ENCODE measurements around the gene MVB12B. TPM values are rescaled to one million over a fixed set of nuclear protein-coding genes. Genes with fewer than 3 reads are reported as not detected.

Gene MVB12B
- total RNA-seq, 2 experiments from 2014 or later, result 14.3 to 15.3 TPM

GRCh38 chr9:126528915-126529314 lies 202.3 kb downstream of the MVB12B start:
- DNase-seq (no peak), ATAC-seq (ENCODE audit: poor library complexity) (no peak)
- H3K4me1 ChIP-seq (ENCODE audit: insufficient read depth, low read length), result peaks cover 9% of the 10 kb centered on the region
- TF ChIP-seq, protein P1, sequence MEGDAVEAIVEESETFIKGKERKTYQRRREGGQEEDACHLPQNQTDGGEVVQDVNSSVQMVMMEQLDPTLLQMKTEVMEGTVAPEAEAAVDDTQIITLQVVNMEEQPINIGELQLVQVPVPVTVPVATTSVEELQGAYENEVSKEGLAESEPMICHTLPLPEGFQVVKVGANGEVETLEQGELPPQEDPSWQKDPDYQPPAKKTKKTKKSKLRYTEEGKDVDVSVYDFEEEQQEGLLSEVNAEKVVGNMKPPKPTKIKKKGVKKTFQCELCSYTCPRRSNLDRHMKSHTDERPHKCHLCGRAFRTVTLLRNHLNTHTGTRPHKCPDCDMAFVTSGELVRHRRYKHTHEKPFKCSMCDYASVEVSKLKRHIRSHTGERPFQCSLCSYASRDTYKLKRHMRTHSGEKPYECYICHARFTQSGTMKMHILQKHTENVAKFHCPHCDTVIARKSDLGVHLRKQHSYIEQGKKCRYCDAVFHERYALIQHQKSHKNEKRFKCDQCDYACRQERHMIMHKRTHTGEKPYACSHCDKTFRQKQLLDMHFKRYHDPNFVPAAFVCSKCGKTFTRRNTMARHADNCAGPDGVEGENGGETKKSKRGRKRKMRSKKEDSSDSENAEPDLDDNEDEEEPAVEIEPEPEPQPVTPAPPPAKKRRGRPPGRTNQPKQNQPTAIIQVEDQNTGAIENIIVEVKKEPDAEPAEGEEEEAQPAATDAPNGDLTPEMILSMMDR (IDR thresholded peaks at IDR 0.05), result no peak
- ChIA-PET POLR2A (no interaction called here), CTCF (no interaction called here)
- no peaks in the 10 kb centered on the region for H3K36me3 ChIP-seq (ENCODE audit: insufficient read depth, low read length)
- Mint-ChIP-seq H3K36me3 (ENCODE audit: low read depth) (no peaks in the 10 kb centered on the region), H3K27me3 (peaks cover 9% of the 10 kb centered on the region), H3K9me3 (no peaks in the 10 kb centered on the region), H3K4me3 (no peak overlapping the region), H3K27ac (no peak overlapping the region), H3K4me1 (ENCODE audit: low read depth) (peaks cover 4% of the 10 kb centered on the region)
- H3K27ac ChIP-seq (ENCODE audit: low read depth in 1 of 2, low read length in 2 of 2), result no peak overlapping the region
- no peak overlapping the region for H3K4me3 ChIP-seq (ENCODE audit: low read length)
- peaks cover 0 to 4% of the 10 kb centered on the region in 2 experiments for H3K27me3 ChIP-seq (ENCODE audit: control insufficient read depth in 1 of 2, insufficient read depth in 2 of 2, low read length in 2 of 2)
- no peaks in the 10 kb centered on the region for H3K9me3 ChIP-seq (ENCODE audit: control insufficient read depth in 1 of 2, insufficient read depth in 1 of 2, low read length in 2 of 2)
- intact Hi-C loops (cut with DNase I, micrococcal nuclease), result no loop called here

- H3K4me3 ChIP-seq (ENCODE audit: low read length), result no peak overlapping the region
- ATAC-seq (ENCODE audit: poor library complexity) (no peak), DNase-seq (no peak)
- H3K9me3 ChIP-seq (ENCODE audit: control insufficient read depth in 1 of 2, insufficient read depth in 1 of 2, low read length in 2 of 2), result no peaks in the 10 kb centered on the region
- no peaks in the 10 kb centered on the region for H3K4me1 Mint-ChIP-seq (ENCODE audit: low read depth)
- H3K27me3 Mint-ChIP-seq, result peaks cover 6% of the 10 kb centered on the region
- H3K4me3 Mint-ChIP-seq, result no peak overlapping the region
- H3K36me3 Mint-ChIP-seq (ENCODE audit: low read depth), result no peaks in the 10 kb centered on the region
- peaks cover 2% of the 10 kb centered on the region for H3K4me1 ChIP-seq (ENCODE audit: insufficient read depth, low read length)
- intact Hi-C loops (cut with DNase I, micrococcal nuclease), result no loop called here
- H3K27ac Mint-ChIP-seq, result no peak overlapping the region
- ChIA-PET POLR2A (no interaction called here), CTCF (interaction anchor here (0.6 kb wide), 1 partner anchor 901 kb away, joined by 3 read pairs; no protein-coding TSS in a partner anchor)
- H3K27ac ChIP-seq (ENCODE audit: low read depth in 1 of 2, low read length in 2 of 2), result no peak overlapping the region
- H3K9me3 Mint-ChIP-seq, result no peaks in the 10 kb centered on the region
- TF ChIP-seq, protein P1 (IDR thresholded peaks at IDR 0.05), result no peak
- H3K36me3 ChIP-seq (ENCODE audit: insufficient read depth, low read length), result no peaks in the 10 kb centered on the region
- no peaks in the 10 kb centered on the region for H3K27me3 ChIP-seq (ENCODE audit: control insufficient read depth in 1 of 2, insufficient read depth in 2 of 2, low read length in 2 of 2)
These were observed 204.5 kb downstream of the MVB12B start for GRCh38 chr9:126531035-126531571.

DNA sequence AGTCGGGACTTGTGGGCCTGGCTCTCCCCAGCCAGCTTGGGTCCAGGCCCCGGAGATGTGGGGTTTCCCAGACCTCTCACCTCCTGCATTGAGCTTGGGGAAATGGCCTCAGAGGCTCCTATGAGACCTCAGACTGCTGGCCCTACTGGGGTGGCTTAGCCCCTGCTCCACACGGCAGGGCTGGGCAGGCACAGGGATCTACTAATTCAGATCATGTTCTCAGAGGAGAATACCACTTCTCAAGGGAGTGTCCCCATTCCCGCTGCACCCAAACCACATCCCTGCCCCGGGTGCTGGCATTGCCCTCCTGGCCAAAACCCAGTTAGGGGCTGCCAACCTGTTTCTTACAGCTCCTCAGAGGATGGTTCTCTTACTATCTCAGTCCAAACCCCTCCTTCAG lies 205.0 kb downstream of the MVB12B start:
- Histone ChIP-seq H3K36me3 (ENCODE audit: insufficient read depth, low read length) (no peaks in the 10 kb centered on the region), H3K9me3 (ENCODE audit: control insufficient read depth in 1 of 2, insufficient read depth in 1 of 2, low read length in 2 of 2) (no peaks in the 10 kb centered on the region), H3K4me1 (ENCODE audit: insufficient read depth, low read length) (peaks cover 2% of the 10 kb centered on the region), H3K27ac (ENCODE audit: low read depth in 1 of 2, low read length in 2 of 2) (no peak overlapping the region), H3K27me3 (ENCODE audit: control insufficient read depth in 1 of 2, insufficient read depth in 2 of 2, low read length in 2 of 2) (no peaks in the 10 kb centered on the region), H3K4me3 (ENCODE audit: low read length) (no peak overlapping the region)
- Mint-ChIP-seq H3K27me3 (peaks cover 9% of the 10 kb centered on the region), H3K27ac (no peak overlapping the region), H3K4me1 (ENCODE audit: low read depth) (no peaks in the 10 kb centered on the region), H3K4me3 (no peak overlapping the region), H3K9me3 (no peaks in the 10 kb centered on the region), H3K36me3 (ENCODE audit: low read depth) (no peaks in the 10 kb centered on the region)
- ChIA-PET CTCF (no interaction called here), POLR2A (no interaction called here)
- intact Hi-C loops (cut with DNase I, micrococcal nuclease), result no loop called here
- ATAC-seq (ENCODE audit: poor library complexity) (no peak), DNase-seq (no peak)
- TF ChIP-seq, protein P1 (IDR thresholded peaks at IDR 0.05), result no peak

All from CD4-positive, alpha-beta T cell (primary cell).